ENCODE measurements around the gene RPL10. TPM values are rescaled to one million over a fixed set of nuclear protein-coding genes. Genes with fewer than 3 reads are reported as not detected.

Gene RPL10
- total RNA-seq, 4 donors from 2014 or later, result 1,199 to 6,548 (median 3,258) TPM

DNA sequence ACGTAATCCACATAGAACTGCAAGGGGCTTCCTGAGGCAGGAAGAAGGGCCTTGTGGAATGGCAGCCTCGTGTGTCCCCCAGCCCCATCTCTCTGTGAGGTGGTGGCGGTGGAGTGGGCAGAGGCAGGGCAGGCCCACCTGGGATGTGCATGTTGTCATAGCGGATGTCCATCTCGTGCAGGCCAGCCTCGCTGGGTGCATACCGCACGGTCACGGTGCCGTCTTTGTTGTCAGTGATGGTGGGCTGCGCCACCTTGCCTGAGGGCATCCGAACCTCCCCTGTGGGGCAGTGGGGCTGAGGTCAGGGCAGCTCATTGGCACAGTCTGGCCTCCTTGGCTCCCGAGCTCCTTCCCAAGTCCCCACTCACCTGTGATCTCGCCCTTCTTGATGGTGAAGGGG is 44.2 kb upstream of the RPL10 start:
- Histone ChIP-seq H3K27me3 (no peaks in the 10 kb centered on the region), H3K4me3 (replicated peaks in 1 of 3) (no peak overlapping the region), H3K4me1 (no peaks in the 10 kb centered on the region), H3K9me3 (no peaks in the 10 kb centered on the region), H3K36me3 (peaks cover 47 to 64% of the 10 kb centered on the region in 2 donors), H3K27ac (no peak overlapping the region)
- DNase-seq, result no peak
- intact Hi-C loops (cut with DNase I), result no loop called here
- WGBS, 2 donors, result no CpG with 5 or more reads among the region's 14 CpGs
- TF ChIP-seq, protein P1, sequence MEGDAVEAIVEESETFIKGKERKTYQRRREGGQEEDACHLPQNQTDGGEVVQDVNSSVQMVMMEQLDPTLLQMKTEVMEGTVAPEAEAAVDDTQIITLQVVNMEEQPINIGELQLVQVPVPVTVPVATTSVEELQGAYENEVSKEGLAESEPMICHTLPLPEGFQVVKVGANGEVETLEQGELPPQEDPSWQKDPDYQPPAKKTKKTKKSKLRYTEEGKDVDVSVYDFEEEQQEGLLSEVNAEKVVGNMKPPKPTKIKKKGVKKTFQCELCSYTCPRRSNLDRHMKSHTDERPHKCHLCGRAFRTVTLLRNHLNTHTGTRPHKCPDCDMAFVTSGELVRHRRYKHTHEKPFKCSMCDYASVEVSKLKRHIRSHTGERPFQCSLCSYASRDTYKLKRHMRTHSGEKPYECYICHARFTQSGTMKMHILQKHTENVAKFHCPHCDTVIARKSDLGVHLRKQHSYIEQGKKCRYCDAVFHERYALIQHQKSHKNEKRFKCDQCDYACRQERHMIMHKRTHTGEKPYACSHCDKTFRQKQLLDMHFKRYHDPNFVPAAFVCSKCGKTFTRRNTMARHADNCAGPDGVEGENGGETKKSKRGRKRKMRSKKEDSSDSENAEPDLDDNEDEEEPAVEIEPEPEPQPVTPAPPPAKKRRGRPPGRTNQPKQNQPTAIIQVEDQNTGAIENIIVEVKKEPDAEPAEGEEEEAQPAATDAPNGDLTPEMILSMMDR (IDR thresholded peaks at IDR 0.05), result no peak
- TF ChIP-seq POLR2A (IDR thresholded peaks at IDR 0.05), result no peak

DNA sequence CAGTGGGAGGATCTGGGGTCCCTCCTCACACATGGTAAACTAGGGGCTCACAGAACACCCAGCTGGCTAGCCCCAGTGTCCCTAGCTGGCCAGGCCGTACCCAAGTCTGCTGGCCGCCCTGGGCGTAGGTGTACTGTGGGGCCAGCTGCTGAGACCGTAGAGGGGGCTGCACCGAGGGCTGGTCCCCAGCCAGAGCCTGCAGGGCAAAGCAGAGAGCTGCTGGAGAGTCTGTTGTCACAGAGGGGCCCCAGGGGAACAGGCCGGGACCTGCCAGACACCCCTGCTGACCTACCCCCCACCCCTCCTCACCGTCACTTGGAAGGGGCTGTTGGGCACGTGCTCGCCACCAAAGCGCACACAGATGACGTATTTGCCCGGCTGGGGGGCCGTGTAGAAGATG is 43.7 kb upstream of the RPL10 start:
- Histone ChIP-seq H3K27me3 (no peaks in the 10 kb centered on the region), H3K9me3 (no peaks in the 10 kb centered on the region), H3K27ac (no peak overlapping the region), H3K4me1 (no peaks in the 10 kb centered on the region), H3K4me3 (replicated peaks in 1 of 3) (no peak overlapping the region), H3K36me3 (peaks cover 49 to 64% of the 10 kb centered on the region in 2 donors)
- no peak for DNase-seq
- intact Hi-C loops (cut with DNase I), result no loop called here
- TF ChIP-seq POLR2A (IDR thresholded peaks at IDR 0.05), result no peak
- TF ChIP-seq, protein P1 (IDR thresholded peaks at IDR 0.05), result no peak
- 90% methylated on average over 4 of the region's 13 CpGs; no CpG with 5 or more reads in 1 of the 2 donors for WGBS, 2 donors

DNA sequence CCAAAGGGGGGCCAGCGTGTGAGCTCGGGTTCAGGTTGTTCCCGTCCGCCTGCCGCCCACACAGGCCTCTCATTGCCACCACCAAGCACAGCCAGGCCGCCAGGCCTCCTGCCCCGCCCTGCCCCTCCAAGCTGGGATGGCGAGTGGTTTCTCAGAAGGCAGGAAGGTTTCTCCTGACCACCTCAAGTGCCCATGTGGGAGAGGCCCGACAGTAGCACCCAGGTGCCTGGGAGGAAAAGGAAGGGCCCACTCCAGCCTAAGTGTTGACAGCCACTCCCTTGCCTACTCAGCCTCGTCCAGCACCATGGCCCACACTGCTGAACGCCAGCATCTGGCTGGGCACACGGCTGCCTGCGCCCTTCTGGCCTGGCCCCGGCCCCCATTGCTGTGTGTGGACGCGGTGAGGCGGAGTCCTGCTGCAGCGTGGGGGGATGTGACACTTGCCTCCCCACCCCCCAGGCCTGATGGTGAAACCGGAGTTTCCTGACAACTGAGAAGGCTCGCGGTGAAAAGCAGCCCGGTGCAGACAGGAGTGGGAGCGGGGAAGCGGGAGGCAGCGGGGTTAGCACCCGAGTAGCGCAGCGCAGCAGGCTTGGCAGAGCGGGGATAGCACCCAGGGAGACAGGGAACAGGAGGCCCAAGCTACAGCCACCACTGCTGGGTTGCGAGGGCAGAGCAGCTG is 42.9 kb upstream of the RPL10 start:
- H3K36me3 ChIP-seq, result peaks cover 53 to 71% of the 10 kb centered on the region in 2 donors
- no peaks in the 10 kb centered on the region for H3K4me1 ChIP-seq
- intact Hi-C loops (cut with DNase I), result no loop called here
- H3K4me3 ChIP-seq (replicated peaks in 1 of 3), result no peak overlapping the region
- no peaks in the 10 kb centered on the region for H3K9me3 ChIP-seq
- H3K27me3 ChIP-seq, result no peaks in the 10 kb centered on the region
- no peak overlapping the region for H3K27ac ChIP-seq
- DNase-seq, result peak; percentile 12 to 59
- 80 to 100% methylated on average over 1 to 3 of the region's 30 CpGs for WGBS, 2 donors
- TF ChIP-seq POLR2A (IDR thresholded peaks at IDR 0.05), result no peak
- TF ChIP-seq, protein P1 (IDR thresholded peaks at IDR 0.05), result no peak

DNA sequence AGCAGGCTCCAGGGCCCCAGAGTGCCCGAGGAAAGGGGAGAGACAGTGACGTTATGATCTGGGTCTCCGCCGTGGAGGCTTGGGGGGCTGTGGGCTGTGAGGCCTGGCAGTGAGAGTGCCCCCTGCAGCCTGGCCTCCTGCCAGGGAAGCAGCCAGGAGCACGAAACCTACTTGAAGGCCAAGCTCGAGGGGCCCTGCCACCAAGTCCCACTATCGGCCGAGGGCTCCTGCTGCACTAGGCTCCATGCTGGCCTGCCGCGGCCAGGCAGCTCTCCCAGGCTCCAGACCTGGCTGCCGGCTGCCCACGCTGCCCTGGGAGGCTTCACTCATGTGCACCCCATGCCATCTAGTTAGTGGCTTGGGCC is 42.4 kb upstream of the RPL10 start:
- DNase-seq, result peak in 1 of 2 donors; percentile 22
- TF ChIP-seq POLR2A (IDR thresholded peaks at IDR 0.05), result no peak
- TF ChIP-seq, protein P1 (IDR thresholded peaks at IDR 0.05), result no peak
- WGBS, 2 donors, result 60% methylated on average over 1 of the region's 12 CpGs
- H3K4me3 ChIP-seq (replicated peaks in 1 of 3), result no peak overlapping the region
- no peaks in the 10 kb centered on the region for H3K27me3 ChIP-seq
- no peak overlapping the region for H3K27ac ChIP-seq
- intact Hi-C loops (cut with DNase I), result no loop called here
- H3K9me3 ChIP-seq, result no peaks in the 10 kb centered on the region
- peaks cover 55 to 68% of the 10 kb centered on the region in 2 donors for H3K36me3 ChIP-seq
- H3K4me1 ChIP-seq, result no peaks in the 10 kb centered on the region

DNA sequence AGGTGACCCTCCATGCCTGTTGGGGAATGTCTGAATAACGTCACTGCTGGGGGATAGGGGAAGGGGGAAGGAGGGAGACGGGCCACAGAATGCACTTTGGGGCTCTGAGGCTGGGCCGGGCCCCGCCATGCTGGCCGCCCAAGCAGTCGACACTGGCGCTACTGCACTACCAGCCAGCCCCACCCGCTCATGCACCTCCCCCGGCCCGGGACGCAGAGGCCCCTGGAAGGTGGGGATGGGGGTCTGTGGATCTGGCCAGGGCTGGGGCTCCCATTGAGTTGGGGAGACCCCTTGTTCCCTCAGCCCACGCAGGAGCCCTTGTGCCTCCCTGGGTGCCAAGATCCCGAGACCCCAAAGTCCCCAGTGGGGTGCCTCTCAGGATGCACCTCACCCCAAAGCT is 41.6 kb upstream of the RPL10 start:
- Histone ChIP-seq H3K27me3 (no peaks in the 10 kb centered on the region), H3K4me1 (no peaks in the 10 kb centered on the region), H3K9me3 (no peaks in the 10 kb centered on the region), H3K36me3 (peaks cover 61 to 65% of the 10 kb centered on the region in 2 donors), H3K27ac (no peak overlapping the region), H3K4me3 (replicated peaks in 1 of 3) (no peak overlapping the region)
- WGBS, 2 donors, result 90% methylated on average over 8 of the region's 13 CpGs; no CpG with 5 or more reads in 1 of the 2 donors
- no peak for DNase-seq
- TF ChIP-seq, protein P1 (IDR thresholded peaks at IDR 0.05), result no peak
- no peak for TF ChIP-seq POLR2A (IDR thresholded peaks at IDR 0.05)
- intact Hi-C loops (cut with DNase I), result no loop called here

All from thyroid gland (tissue), 4 donors.